Breast epithelium (tissue), 4 donors: ENCODE data around the gene TMEM132C. TPM values are rescaled to one million over a fixed set of nuclear protein-coding genes. Genes with fewer than 3 reads are reported as not detected.
A peak's percentile ranks its signal among the peaks of the same experiment; 100 is the strongest.

Experiments used
- DNase-seq, 2 donors: peaks; one replicate each; pipeline ENCODE4 v3.0.0-alpha.2; 2019; ENCODE audit warnings: low spot score in 2 of 2
- H3K27ac ChIP-seq, 2 donors: fragments of 200-600 bp; sonication (generic) in 1 of 2; one replicate each; pipeline ENCODE4 v1.5.1; 2016 to 2019; ENCODE audit warnings: mild to moderate bottlenecking in 1 of 2
- H3K27me3 ChIP-seq, 2 donors: fragments of 200-600 bp; sonication (generic) in 1 of 2; one replicate each; pipeline versions ENCODE4 v1.5.1 to v1.6.0; 2017 to 2019; ENCODE audit warnings: control low read depth in 1 of 2, mild to moderate bottlenecking in 1 of 2
- H3K36me3 ChIP-seq: fragments of 200-600 bp; one replicate; pipeline ENCODE4 v1.5.1; 2019
- H3K4me1 ChIP-seq, 2 donors: fragments of 200-600 bp; sonication (generic); one replicate each; pipeline ENCODE4 v1.5.1; 2016 to 2019; ENCODE audit warnings: control low read depth in 1 of 2
- H3K4me3 ChIP-seq, 3 donors: fragments of 200-600 bp; sonication (generic); 1 replicate in 2 of 3; 2 replicates in 1 of 3; pipeline ENCODE4 v1.5.1; 2016 to 2019; ENCODE audit warnings: mild to moderate bottlenecking in 3 of 3, moderate library complexity in 2 of 3
- H3K9me3 ChIP-seq, 2 donors: fragments of 200-600 bp; sonication (generic) in 1 of 2; one replicate each; pipeline ENCODE4 v1.5.1; 2016 to 2019; ENCODE audit warnings: control low read depth in 1 of 2
- CTCF ChIP-seq, 3 donors: fragments of 450-650 bp; IDR thresholded peaks; one replicate each; pipeline ENCODE4 v1.5.1; 2016 to 2017; ENCODE audit warnings: antibody characterized with exemption in 3 of 3, mild to moderate bottlenecking in 3 of 3, moderate library complexity in 3 of 3
- POLR2A ChIP-seq: fragments of 450-650 bp; IDR thresholded peaks from one replicate; pipeline ENCODE4 v1.6.1; 2016; ENCODE audit warnings: antibody characterized with exemption, mild to moderate bottlenecking, moderate library complexity
- POLR2AphosphoS5 ChIP-seq, 3 donors: sonication (generic); formaldehyde crosslinking; IDR thresholded peaks; one replicate each; pipeline ENCODE4 v1.6.1; 2017; ENCODE audit warnings: antibody characterized with exemption in 3 of 3
- intact Hi-C: fragments of 100-400 bp; cut with DNase I; formaldehyde crosslinking; loops from one replicate; pipeline ENCODE4 v1.15.1; 2023; ENCODE audit warnings: low total_unique reads
- total RNA-seq, 3 donors: library from RNA; depleted of rRNA; stranded (reverse); fragments of >200 nt; gene quantifications; one replicate each; pipeline ENCODE4 v1.1.0, GENCODE V29; 2016

The TMEM132C gene
- total RNA-seq, 3 donors from 2014 or later, result 7.2 to 54.1 (median 15.7) TPM

GRCh38 chr12:128543460-128543859 is 276.5 kb downstream of the TMEM132C start:
- intact Hi-C loops, result no loop called here
- no peaks in the 10 kb centered on the region for H3K27me3 ChIP-seq
- DNase-seq, result no peak
- no peak overlapping the region for H3K27ac ChIP-seq
- H3K36me3 ChIP-seq, result no peaks in the 10 kb centered on the region
- H3K4me3 ChIP-seq, result peak overlapping the region in 2 of 3 donors; percentile 4 to 33
- TF ChIP-seq POLR2A (no peak), CTCF (IDR thresholded peaks at IDR 0.05) (no peak), POLR2AphosphoS5 (IDR thresholded peaks at IDR 0.05) (no peak)
- H3K4me1 ChIP-seq, result no peaks in the 10 kb centered on the region
- no peaks in the 10 kb centered on the region for H3K9me3 ChIP-seq

DNA sequence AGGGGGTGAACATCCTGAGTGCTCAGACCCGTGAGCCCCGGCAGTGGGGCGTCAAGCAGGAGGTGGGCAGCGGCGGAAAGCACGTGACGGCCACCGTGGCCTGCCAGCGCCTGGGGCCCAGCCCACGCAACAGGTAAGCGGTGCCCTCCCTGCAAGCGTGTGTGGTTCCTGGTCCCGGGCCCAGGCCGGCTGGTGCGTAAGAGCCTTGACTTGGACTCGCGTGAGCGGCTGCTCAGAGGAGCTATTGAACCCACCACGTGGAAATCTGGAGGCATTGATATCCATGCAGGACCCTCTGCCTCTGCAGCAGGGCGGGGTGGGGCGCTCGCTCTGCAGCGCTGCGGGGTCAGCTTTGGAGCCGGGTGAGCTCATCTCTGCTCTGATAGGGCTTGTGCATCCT is 277.0 kb downstream of the TMEM132C start:
- Histone ChIP-seq H3K27ac (no peak overlapping the region), H3K4me1 (no peaks in the 10 kb centered on the region), H3K36me3 (no peaks in the 10 kb centered on the region), H3K4me3 (peak overlapping the region in 2 of 3 donors; percentile 4 to 33), H3K27me3 (no peaks in the 10 kb centered on the region), H3K9me3 (no peaks in the 10 kb centered on the region)
- TF ChIP-seq POLR2AphosphoS5 (IDR thresholded peaks at IDR 0.05) (no peak), CTCF (IDR thresholded peaks at IDR 0.05) (no peak), POLR2A (no peak)
- DNase-seq, result no peak
- intact Hi-C loops, result no loop called here

- H3K27ac ChIP-seq, result no peak overlapping the region
- no peaks in the 10 kb centered on the region for H3K4me1 ChIP-seq
- H3K27me3 ChIP-seq, result peaks cover 0 to 15% of the 10 kb centered on the region in 2 donors
- intact Hi-C loops, result no loop called here
- no peak for DNase-seq
- H3K4me3 ChIP-seq, result no peak overlapping the region
- H3K36me3 ChIP-seq, result no peaks in the 10 kb centered on the region
- no peak for TF ChIP-seq POLR2AphosphoS5 (IDR thresholded peaks at IDR 0.05)
- no peak for TF ChIP-seq POLR2A
- no peak for TF ChIP-seq CTCF (IDR thresholded peaks at IDR 0.05)
- no peaks in the 10 kb centered on the region for H3K9me3 ChIP-seq
These were observed 282.0 kb downstream of the TMEM132C start for GRCh38 chr12:128548949-128549348.

DNA sequence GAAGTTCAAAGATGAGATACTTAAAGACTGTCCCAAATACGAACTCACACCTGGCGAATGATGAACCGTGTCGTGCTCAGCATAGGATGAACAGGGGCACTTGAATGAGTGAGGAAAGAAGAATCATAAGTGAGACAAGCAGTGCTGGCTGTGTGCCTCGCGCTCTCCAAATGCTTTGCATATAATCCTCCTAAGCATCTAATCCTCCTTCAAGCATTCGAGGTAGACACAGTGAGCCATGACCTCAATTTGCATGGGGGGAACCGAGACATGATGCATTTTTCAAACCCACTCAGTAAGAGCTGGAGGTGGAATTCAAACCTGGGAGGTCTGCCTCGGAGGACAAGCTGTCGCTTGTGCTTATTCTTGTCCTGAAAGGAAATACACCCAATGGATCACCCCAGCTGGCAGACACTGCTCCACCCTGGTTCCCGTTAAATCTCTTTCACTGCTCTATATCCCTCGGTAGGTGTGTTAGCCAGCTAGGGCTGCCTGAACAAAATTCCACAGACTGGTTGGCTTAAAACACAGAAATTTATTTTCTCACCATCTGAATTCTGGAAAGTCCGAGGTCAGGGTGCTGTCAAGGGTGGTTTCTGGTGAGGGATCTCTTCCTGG is 282.7 kb downstream of the TMEM132C start:
- no peak for DNase-seq
- Histone ChIP-seq H3K27me3 (peaks cover 0 to 15% of the 10 kb centered on the region in 2 donors), H3K9me3 (no peaks in the 10 kb centered on the region), H3K36me3 (no peaks in the 10 kb centered on the region), H3K4me1 (no peaks in the 10 kb centered on the region), H3K4me3 (no peak overlapping the region), H3K27ac (no peak overlapping the region)
- intact Hi-C loops, result no loop called here
- TF ChIP-seq POLR2A, result no peak
- TF ChIP-seq CTCF (IDR thresholded peaks at IDR 0.05), result no peak
- no peak for TF ChIP-seq POLR2AphosphoS5 (IDR thresholded peaks at IDR 0.05)

DNA sequence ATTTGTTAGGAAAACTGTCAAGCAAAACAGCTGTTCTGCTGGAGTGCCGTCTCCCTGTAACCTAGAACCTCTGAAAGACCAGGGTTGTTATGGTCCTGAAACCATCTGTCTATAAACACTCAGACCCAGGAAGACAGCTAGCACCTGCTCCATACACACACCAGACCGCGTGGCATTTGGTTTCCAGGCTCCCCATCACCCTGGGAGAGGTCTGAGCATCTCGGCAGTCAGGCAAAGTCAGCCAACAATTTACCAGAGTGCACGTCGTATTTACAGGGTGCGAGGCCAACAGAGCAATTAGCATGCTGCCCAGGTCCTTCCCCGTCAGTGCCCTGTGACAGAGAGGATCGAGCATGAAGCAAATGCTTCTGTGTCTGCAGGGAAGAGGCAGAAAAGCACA is 284.3 kb downstream of the TMEM132C start:
- no peak for TF ChIP-seq CTCF (IDR thresholded peaks at IDR 0.05)
- TF ChIP-seq POLR2AphosphoS5 (IDR thresholded peaks at IDR 0.05), result no peak
- no peak for TF ChIP-seq POLR2A
- no peak for DNase-seq
- H3K4me1 ChIP-seq, result no peaks in the 10 kb centered on the region
- peaks cover 0 to 6% of the 10 kb centered on the region in 2 donors for H3K9me3 ChIP-seq
- H3K4me3 ChIP-seq, result no peak overlapping the region
- peaks cover 0 to 15% of the 10 kb centered on the region in 2 donors for H3K27me3 ChIP-seq
- H3K36me3 ChIP-seq, result no peaks in the 10 kb centered on the region
- intact Hi-C loops, result no loop called here
- H3K27ac ChIP-seq, result no peak overlapping the region
